Measurements from ENCODE around the gene C4orf54. TPM values are rescaled to one million over a fixed set of nuclear protein-coding genes. Genes with fewer than 3 reads are reported as not detected.

Gene C4orf54
- total and polyA plus RNA-seq, 2 of the 4 experiments (the other 2 are of a cell fraction): not detected

DNA sequence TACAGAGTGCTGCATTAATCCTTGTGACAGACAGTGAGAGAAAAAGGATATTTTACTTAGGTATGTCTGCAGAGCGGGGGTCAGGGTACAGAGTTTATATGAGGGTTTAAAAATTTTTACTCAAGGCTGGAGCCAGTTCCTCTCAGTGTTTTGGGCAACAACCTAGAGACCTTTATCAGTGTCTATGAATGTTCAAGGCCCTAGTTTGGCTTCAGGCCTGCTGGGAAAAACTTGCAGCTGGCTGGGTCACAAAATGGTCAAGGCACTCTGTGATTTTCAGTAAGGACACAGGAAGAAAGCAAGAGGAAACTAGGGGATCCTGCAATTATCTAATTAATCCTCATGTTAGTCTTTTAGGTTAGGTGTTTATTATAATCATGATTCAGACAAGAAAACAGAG lies 10.8 kb upstream of the C4orf54 start:
- H2BK15ac ChIP-seq (ENCODE audit: low read depth, low read length): no peak overlapping the region
- H2BK120ac ChIP-seq (ENCODE audit: low read depth, low read length): no peak overlapping the region
- H3K14ac ChIP-seq (replicated peaks; ENCODE audit: low read depth, low read length): no peak overlapping the region
- H4K5ac ChIP-seq (ENCODE audit: low read depth, low read length): no peak overlapping the region
- H3K56ac ChIP-seq (ENCODE audit: extremely low read depth, insufficient read depth, low read length): no peak overlapping the region
- dilution Hi-C loops (cut with HindIII; ENCODE audit: low sequenced_read_pairs, unreplicated experiment) (no loop called here), in situ Hi-C loops (cut with MboI; ENCODE audit: low sequenced_read_pairs) (no loop called here), intact Hi-C loops (cut with micrococcal nuclease) (no loop called here)
- no peak overlapping the region for H2AFZ ChIP-seq (replicated peaks; ENCODE audit: low read length, poor library complexity)
- H3K79me1 ChIP-seq (ENCODE audit: low read depth in 1 of 2, low read length in 2 of 2): no peaks in the 10 kb centered on the region
- no peak overlapping the region for H2AK5ac ChIP-seq (ENCODE audit: low read depth, low read length)
- no peaks in the 10 kb centered on the region for H3K36me3 ChIP-seq (ENCODE audit: control insufficient read depth, insufficient read depth, low read length)
- no CpG with 5 or more reads among the region's 1 CpG for WGBS, 2 experiments (ENCODE audit: extremely low coverage in 2 of 2, insufficient read length in 1 of 2)
- no peaks in the 10 kb centered on the region for H3K27me3 ChIP-seq (ENCODE audit: control insufficient read depth, insufficient read depth, low read length)
- H2AK9ac ChIP-seq (replicated peaks; ENCODE audit: low read depth, low read length, poor library complexity): no peak overlapping the region
- ATAC-seq (ENCODE audit: low read depth): no peak
- no peak overlapping the region for H4K8ac ChIP-seq (ENCODE audit: low read depth in 2 of 2, low read length in 2 of 2)
- DNase-seq: no peak
- H3K4me1 ChIP-seq (ENCODE audit: control insufficient read depth, insufficient read depth, low read length): no peaks in the 10 kb centered on the region
- no peaks in the 10 kb centered on the region for H3K9me3 ChIP-seq (ENCODE audit: control insufficient read depth, insufficient read depth, low read length)
- no peak overlapping the region for H3K18ac ChIP-seq (ENCODE audit: low read depth, low read length)
- ChIA-PET POLR2A (ENCODE audit: unreplicated experiment) (no interaction called here), CTCF (no interaction called here)
- H2BK5ac ChIP-seq (ENCODE audit: low read depth, low read length, poor library complexity, severe bottlenecking): no peak overlapping the region
- H3K9ac ChIP-seq (ENCODE audit: low read depth, low read length): no peak overlapping the region
- H2BK20ac ChIP-seq (ENCODE audit: low read depth, low read length): no peak overlapping the region
- H3K4me2 ChIP-seq (ENCODE audit: low read depth, low read length): no peak overlapping the region
- H3K9me1 ChIP-seq (ENCODE audit: insufficient read depth, low read length): no peaks in the 10 kb centered on the region
- H4K20me1 ChIP-seq (ENCODE audit: insufficient read depth, low read length): no peaks in the 10 kb centered on the region
- H3K27ac ChIP-seq (ENCODE audit: insufficient read depth, low read length): no peak overlapping the region
- BruUV-seq (replicated peaks): no TSS peak
- no peak overlapping the region for H4K91ac ChIP-seq (ENCODE audit: insufficient read depth, low read depth, low read length)
- H3K23ac ChIP-seq (ENCODE audit: low read depth, low read length): no peak overlapping the region
- H3K4me3 ChIP-seq (ENCODE audit: insufficient read depth, low read depth, low read length): no peak overlapping the region
- no peak for TF ChIP-seq FOS (IDR thresholded peaks at IDR 0.05; ENCODE audit: low read depth, low read length)
- H3K4ac ChIP-seq (ENCODE audit: low read depth, low read length): no peak overlapping the region

Data from IMR-90 (cell line).